Panc1 (cell line): ENCODE data around the gene KCND3. TPM values are rescaled to one million over a fixed set of nuclear protein-coding genes. Genes with fewer than 3 reads are reported as not detected.

ENCODE experiments used
- ATAC-seq: fragments of 200-7000 bp; cut with Tn5 transposase; 2 replicates; pipeline ENCODE4 v1.9.1; 2020; ENCODE audit warnings: mild to moderate bottlenecking, moderate library complexity
- BruUV-seq: library from RNA; stranded (reverse); fragments of 400-500 nt; replicated peaks from 2 replicates; lab custom pipeline; 2021; lab: Mats Ljungman, UMichigan
- CTCF ChIA-PET: fragments of 300-600 bp; sonication (Branson Sonifier 250); formaldehyde crosslinking; loops from one replicate; lab custom pipeline; 2022; ENCODE audit warnings: antibody characterized with exemption; lab: Charles Lee
- POLR2A ChIA-PET: fragments of 300-600 bp; sonication (Branson Sonifier 250); formaldehyde crosslinking; loops from one replicate; lab custom pipeline; 2022; ENCODE audit warnings: antibody characterized with exemption; lab: Charles Lee
- DNase-seq: peaks from one replicate; pipeline ENCODE4 v3.0.0-alpha.2; 2010; ENCODE audit warnings: low read depth, low spot score
- H3K27ac ChIP-seq: 2 replicates; pipeline ENCODE4 v1.5.1; 2011; ENCODE audit warnings: mild to moderate bottlenecking, low read length, inconsistent platforms
- H3K27me3 ChIP-seq: fragments of 200-500 bp; sonication (Bioruptor generic); 2 replicates; pipeline ENCODE4 v1.6.0; 2014; ENCODE audit warnings: low read length, inconsistent platforms; ENCODE audit not compliant: control insufficient read depth, insufficient read depth
- H3K36me3 ChIP-seq: fragments of 200-500 bp; sonication (Bioruptor generic); 2 replicates; pipeline ENCODE4 v1.5.1; 2014; ENCODE audit warnings: inconsistent platforms, mild to moderate bottlenecking, low read length, moderate library complexity; ENCODE audit not compliant: control insufficient read depth, insufficient read depth
- H3K4me1 ChIP-seq: 2 replicates; pipeline ENCODE4 v1.5.1; 2011; ENCODE audit warnings: inconsistent platforms, mild to moderate bottlenecking, low read length, moderate library complexity; ENCODE audit not compliant: control insufficient read depth, insufficient read depth
- H3K4me3 ChIP-seq, 2 experiments: 2 replicates each; pipeline ENCODE4 v1.5.1; 2011 to 2012; ENCODE audit warnings: low read depth in 2 of 2, low read length in 2 of 2, mild to moderate bottlenecking in 2 of 2, inconsistent platforms in 1 of 2, moderate library complexity in 1 of 2
- H3K9me3 ChIP-seq: fragments of 200-500 bp; sonication (Bioruptor generic); 2 replicates; pipeline ENCODE4 v1.5.1; 2014; ENCODE audit warnings: low read depth, mild to moderate bottlenecking, inconsistent platforms, low read length, moderate library complexity; ENCODE audit not compliant: control insufficient read depth, insufficient read depth
- CTCF ChIP-seq: fragments of 450-650 bp; IDR thresholded peaks from 2 replicates; pipeline ENCODE4 v1.5.1; 2017; ENCODE audit warnings: mild to moderate bottlenecking
- POLR2AphosphoS5 ChIP-seq: IDR thresholded peaks from 2 replicates; pipeline ENCODE4 v1.6.1; 2012; ENCODE audit warnings: mild to moderate bottlenecking, low read depth, low read length, moderate library complexity
- REST ChIP-seq, 2 experiments: IDR thresholded peaks; 2 replicates each; pipeline ENCODE4 v1.6.1; 2011 to 2012; ENCODE audit warnings: low read depth in 2 of 2, control low read depth in 1 of 2, low read length in 1 of 2, mild to moderate bottlenecking in 1 of 2, moderate library complexity in 1 of 2; ENCODE audit not compliant: insufficient read depth in 1 of 2
- SIN3A ChIP-seq: IDR thresholded peaks from 2 replicates; pipeline ENCODE4 v1.6.1; 2012; ENCODE audit warnings: low read depth, mild to moderate bottlenecking, low read length, moderate library complexity, borderline replicate concordance; ENCODE audit not compliant: insufficient read depth
- TCF7L2 ChIP-seq: IDR thresholded peaks from 2 replicates; pipeline ENCODE4 v1.6.1; 2011; ENCODE audit warnings: mild to moderate bottlenecking, low read depth, low read length, inconsistent platforms
- in situ Hi-C: cut with HindIII; loops from 2 replicates; pipeline ENCODE4 v1.10.0; 2016; ENCODE audit warnings: low sequenced_read_pairs, low pct_unique_long_range_greater_than_20kb
- intact Hi-C: fragments of 100-400 bp; cut with micrococcal nuclease; formaldehyde crosslinking; loops from one replicate; pipeline ENCODE4 v1.10.0; 2022; ENCODE audit not compliant: unreplicated experiment
- total RNA-seq: library from RNA; stranded (reverse); gene quantifications from one replicate; pipeline ENCODE4 v1.2.1, GENCODE V29; 2021; ENCODE audit not compliant: unreplicated experiment

Gene KCND3
- total RNA-seq, 1 experiment from 2014 or later: not detected

DNA sequence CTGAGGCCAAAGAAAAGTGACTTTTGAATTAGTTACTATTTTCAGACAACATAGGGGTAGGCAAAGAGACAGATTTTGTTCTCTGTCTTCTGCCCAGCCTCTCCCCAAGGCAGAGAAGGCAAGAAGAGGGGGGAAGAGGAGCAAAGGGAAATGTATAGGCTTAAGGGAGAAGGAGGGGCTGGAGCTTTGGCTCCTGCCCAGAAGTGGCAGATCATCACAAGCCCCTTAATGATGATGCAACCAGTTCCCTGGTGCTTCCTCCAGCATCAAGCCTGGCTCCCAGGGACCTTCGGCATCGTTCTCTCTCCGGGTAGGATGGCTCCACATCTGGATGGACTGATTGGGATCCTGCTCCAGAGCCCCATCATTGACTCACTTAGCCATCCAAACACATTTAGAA is 112.8 kb downstream of the KCND3 start:
- H3K27me3 ChIP-seq: peaks cover 12% of the 10 kb centered on the region
- in situ Hi-C loops: no loop called here
- POLR2A ChIA-PET: no interaction called here

GRCh38 chr1:111875640-111876039 is 113.8 kb downstream of the KCND3 start:
- in situ Hi-C loops: no loop called here

More for the DNA sequence above, 112.8 kb downstream of the KCND3 start:
- DNase-seq (no peak), ATAC-seq (no peak)
- Histone ChIP-seq H3K27ac (no peak overlapping the region), H3K9me3 (no peaks in the 10 kb centered on the region), H3K36me3 (no peaks in the 10 kb centered on the region), H3K4me1 (no peaks in the 10 kb centered on the region), H3K4me3 (no peak overlapping the region)
- intact Hi-C loops: no loop called here
- BruUV-seq: no TSS peak
- TF ChIP-seq TCF7L2: no peak
- TF ChIP-seq POLR2AphosphoS5: no peak
- CTCF ChIA-PET: no interaction called here

More at GRCh38 chr1:111875640-111876039, 113.8 kb downstream of the KCND3 start:
- peaks cover 12% of the 10 kb centered on the region for H3K27me3 ChIP-seq
- no peaks in the 10 kb centered on the region for H3K4me1 ChIP-seq
- POLR2A ChIA-PET: no interaction called here
- TF ChIP-seq REST (IDR thresholded peaks at IDR 0.05; ENCODE audit: insufficient read depth in 1 of 2, low read depth in 2 of 2, low read length in 1 of 2): no peak
- no peak for TF ChIP-seq TCF7L2
- no peak for TF ChIP-seq POLR2AphosphoS5
- no peak for TF ChIP-seq SIN3A
- no peak for TF ChIP-seq CTCF
- ATAC-seq (no peak), DNase-seq (no peak)
- H3K9me3 ChIP-seq: no peaks in the 10 kb centered on the region
- intact Hi-C loops: no loop called here
- no peaks in the 10 kb centered on the region for H3K36me3 ChIP-seq
- no peak overlapping the region for H3K27ac ChIP-seq
- H3K4me3 ChIP-seq: no peak overlapping the region
- CTCF ChIA-PET: no interaction called here
- BruUV-seq: no TSS peak
